ENCODE results near the gene MOB3B. TPM values are rescaled to one million over a fixed set of nuclear protein-coding genes. Genes with fewer than 3 reads are reported as not detected.

MOB3B gene
- total RNA-seq, 1 donor = under 0.01 TPM

- no peak for TF ChIP-seq CTCF (IDR thresholded peaks at IDR 0.05; ENCODE audit: extremely low read depth, low read depth, low read length)
- no peaks in the 10 kb centered on the region for H3K36me3 ChIP-seq (ENCODE audit: insufficient read depth, low read length)
- H3K4me3 ChIP-seq (ENCODE audit: insufficient read depth, low read length) = no peak overlapping the region
- DNase-seq (ENCODE audit: insufficient read length, low spot score, missing footprints) = no peak
- no peaks in the 10 kb centered on the region for H3K9me3 ChIP-seq (ENCODE audit: low read depth, low read length)
- no peak overlapping the region for H2AFZ ChIP-seq (ENCODE audit: low read length)
- H3K4me1 ChIP-seq (ENCODE audit: insufficient read depth, low read length) = no peaks in the 10 kb centered on the region
- H4K20me1 ChIP-seq (ENCODE audit: insufficient read depth, low read length) = no peaks in the 10 kb centered on the region
- no peaks in the 10 kb centered on the region for H3K27me3 ChIP-seq (ENCODE audit: insufficient read depth, low read length)
- H3K27ac ChIP-seq (ENCODE audit: low read depth, low read length) = no peak overlapping the region
- H3K79me2 ChIP-seq (ENCODE audit: insufficient read depth, low read length) = no peaks in the 10 kb centered on the region
- no peak overlapping the region for H3K4me2 ChIP-seq (ENCODE audit: insufficient read depth, low read length)
Measured at GRCh38 chr9:27471789-27472188, 57.8 kb downstream of the MOB3B start.

- Histone ChIP-seq H4K20me1 (ENCODE audit: insufficient read depth, low read length) (no peaks in the 10 kb centered on the region), H3K27ac (ENCODE audit: low read depth, low read length) (no peak overlapping the region), H3K9me3 (ENCODE audit: low read depth, low read length) (no peaks in the 10 kb centered on the region), H3K4me2 (ENCODE audit: insufficient read depth, low read length) (no peak overlapping the region), H3K27me3 (ENCODE audit: insufficient read depth, low read length) (no peaks in the 10 kb centered on the region), H3K4me3 (ENCODE audit: insufficient read depth, low read length) (no peak overlapping the region), H3K36me3 (ENCODE audit: insufficient read depth, low read length) (no peaks in the 10 kb centered on the region), H3K79me2 (ENCODE audit: insufficient read depth, low read length) (no peaks in the 10 kb centered on the region), H3K4me1 (ENCODE audit: insufficient read depth, low read length) (no peaks in the 10 kb centered on the region), H2AFZ (ENCODE audit: low read length) (no peak overlapping the region)
- no peak for TF ChIP-seq CTCF (IDR thresholded peaks at IDR 0.05; ENCODE audit: extremely low read depth, low read depth, low read length)
- no peak for DNase-seq (ENCODE audit: insufficient read length, low spot score, missing footprints)
Measured at GRCh38 chr9:27471366-27471765, 58.2 kb downstream of the MOB3B start.

- DNase-seq (ENCODE audit: insufficient read length, low spot score, missing footprints) = no peak
- no peak for TF ChIP-seq CTCF (IDR thresholded peaks at IDR 0.05; ENCODE audit: extremely low read depth, low read depth, low read length)
- Histone ChIP-seq H4K20me1 (ENCODE audit: insufficient read depth, low read length) (no peaks in the 10 kb centered on the region), H3K79me2 (ENCODE audit: insufficient read depth, low read length) (no peaks in the 10 kb centered on the region), H3K4me3 (ENCODE audit: insufficient read depth, low read length) (no peak overlapping the region), H3K27ac (ENCODE audit: low read depth, low read length) (no peak overlapping the region), H3K9me3 (ENCODE audit: low read depth, low read length) (no peaks in the 10 kb centered on the region), H3K4me2 (ENCODE audit: insufficient read depth, low read length) (no peak overlapping the region), H3K36me3 (ENCODE audit: insufficient read depth, low read length) (no peaks in the 10 kb centered on the region), H2AFZ (ENCODE audit: low read length) (no peak overlapping the region), H3K27me3 (ENCODE audit: insufficient read depth, low read length) (no peaks in the 10 kb centered on the region), H3K4me1 (ENCODE audit: insufficient read depth, low read length) (no peaks in the 10 kb centered on the region)
Measured at GRCh38 chr9:27470291-27470856, 59.2 kb downstream of the MOB3B start.

GRCh38 chr9:27469550-27469949 is 60.1 kb downstream of the MOB3B start:
- no peak for TF ChIP-seq CTCF (IDR thresholded peaks at IDR 0.05; ENCODE audit: extremely low read depth, low read depth, low read length)
- no peak for DNase-seq (ENCODE audit: insufficient read length, low spot score, missing footprints)
- no peak overlapping the region for H3K4me2 ChIP-seq (ENCODE audit: insufficient read depth, low read length)
- no peak overlapping the region for H2AFZ ChIP-seq (ENCODE audit: low read length)
- no peak overlapping the region for H3K4me3 ChIP-seq (ENCODE audit: insufficient read depth, low read length)
- no peaks in the 10 kb centered on the region for H3K79me2 ChIP-seq (ENCODE audit: insufficient read depth, low read length)
- no peak overlapping the region for H3K27ac ChIP-seq (ENCODE audit: low read depth, low read length)
- H3K27me3 ChIP-seq (ENCODE audit: insufficient read depth, low read length) = no peaks in the 10 kb centered on the region
- H3K4me1 ChIP-seq (ENCODE audit: insufficient read depth, low read length) = no peaks in the 10 kb centered on the region
- no peaks in the 10 kb centered on the region for H3K36me3 ChIP-seq (ENCODE audit: insufficient read depth, low read length)
- H3K9me3 ChIP-seq (ENCODE audit: low read depth, low read length) = no peaks in the 10 kb centered on the region
- no peaks in the 10 kb centered on the region for H4K20me1 ChIP-seq (ENCODE audit: insufficient read depth, low read length)

All from osteoblast (primary cell).